GM18507 (cell line): ENCODE results near the gene CAMK1D.
"Not testable (repeated sequence)": the region's sequence is repeated elsewhere in the genome, so short reads cannot be mapped to it uniquely, and the experiment has no call there.

Experiments
- DNase-seq: peaks from one replicate; pipeline ENCODE4 v3.0.0; 2011; ENCODE audit warnings: low read depth; ENCODE audit not compliant: insufficient read length; ENCODE audit errors: extremely low spot score
- FAIRE-seq: peaks from 2 replicates; lab custom pipeline; 2011; peaks lifted over from hg19 to GRCh38; lab: Jason Lieb, UNC

Gene CAMK1D

GRCh38 chr10:12865515-12865914, 516.2 kb downstream of the CAMK1D start:
- DNase-seq, FAIRE-seq: not testable (repeated sequence)

GRCh38 chr10:12868229-12868628, 518.9 kb downstream of the CAMK1D start:
- no peak for FAIRE-seq
- DNase-seq: no peak

GRCh38 chr10:12869427-12869826, 520.1 kb downstream of the CAMK1D start:
- no peak for FAIRE-seq

GRCh38 chr10:12872577-12872976, 523.2 kb downstream of the CAMK1D start:
- no peak for FAIRE-seq

More at GRCh38 chr10:12869427-12869826, 520.1 kb downstream of the CAMK1D start:
- DNase-seq: no peak

GRCh38 chr10:12873172-12873571, 523.8 kb downstream of the CAMK1D start:
- FAIRE-seq (no peak), DNase-seq (no peak)

More at GRCh38 chr10:12872577-12872976, 523.2 kb downstream of the CAMK1D start:
- no peak for DNase-seq

GRCh38 chr10:12874501-12874900, 525.2 kb downstream of the CAMK1D start:
- FAIRE-seq (no peak), DNase-seq (no peak)

GRCh38 chr10:12875100-12875499, 525.8 kb downstream of the CAMK1D start:
- DNase-seq: no peak

GRCh38 chr10:12876266-12876665, 526.9 kb downstream of the CAMK1D start:
- FAIRE-seq: no peak

More at GRCh38 chr10:12875100-12875499, 525.8 kb downstream of the CAMK1D start:
- no peak for FAIRE-seq

GRCh38 chr10:12877150-12877549, 527.8 kb downstream of the CAMK1D start:
- no peak for DNase-seq
- FAIRE-seq: no peak

More at GRCh38 chr10:12876266-12876665, 526.9 kb downstream of the CAMK1D start:
- DNase-seq: no peak

GRCh38 chr10:12880423-12880822, 531.1 kb downstream of the CAMK1D start:
- DNase-seq (no peak), FAIRE-seq (no peak)

- DNase-seq: no peak
- FAIRE-seq: no peak
Measured at GRCh38 chr10:12884851-12885250, 535.5 kb downstream of the CAMK1D start.
